CD4-positive, alpha-beta T cell treated with Interleukin-12 subunit alpha and Interleukin-12 subunit beta, for 1 hour (primary cell): ENCODE data around the gene ALX4.

Experiments used
- DNase-seq: peaks from one replicate; pipeline ENCODE4 v3.0.0-alpha.2; 2020

ALX4 gene

GRCh38 chr11:44264761-44265160 lies 45.2 kb downstream of the ALX4 start:
- DNase-seq: no peak

GRCh38 chr11:44264438-44264749 lies 45.5 kb downstream of the ALX4 start:
- no peak for DNase-seq

GRCh38 chr11:44263738-44264437 lies 46.1 kb downstream of the ALX4 start:
- no peak for DNase-seq

GRCh38 chr11:44261800-44262591 lies 47.9 kb downstream of the ALX4 start:
- no peak for DNase-seq

- no peak for DNase-seq
Observed at GRCh38 chr11:44260081-44260480, 49.9 kb downstream of the ALX4 start.

- DNase-seq: no peak
Observed at GRCh38 chr11:44258839-44259420, 51.0 kb downstream of the ALX4 start.

- DNase-seq: no peak
Observed at GRCh38 chr11:44258190-44258489, 51.8 kb downstream of the ALX4 start.

- no peak for DNase-seq
Observed at GRCh38 chr11:44257338-44258189, 52.4 kb downstream of the ALX4 start.

GRCh38 chr11:44256673-44257291 lies 53.2 kb downstream of the ALX4 start:
- no peak for DNase-seq

GRCh38 chr11:44255406-44256071 lies 54.4 kb downstream of the ALX4 start:
- no peak for DNase-seq

- DNase-seq: no peak
Observed at GRCh38 chr11:44252999-44253602, 56.8 kb downstream of the ALX4 start.

GRCh38 chr11:44250421-44250820 lies 59.5 kb downstream of the ALX4 start:
- DNase-seq: no peak

GRCh38 chr11:44248109-44248508 lies 61.8 kb downstream of the ALX4 start:
- DNase-seq: no peak

GRCh38 chr11:44247508-44247907 lies 62.4 kb downstream of the ALX4 start:
- DNase-seq: no peak

- no peak for DNase-seq
Observed at GRCh38 chr11:44246726-44247125, 63.2 kb downstream of the ALX4 start.

GRCh38 chr11:44244639-44245310 lies 65.2 kb downstream of the ALX4 start:
- no peak for DNase-seq

GRCh38 chr11:44243595-44244343 lies 66.2 kb downstream of the ALX4 start:
- no peak for DNase-seq

- no peak for DNase-seq
Observed at GRCh38 chr11:44243086-44243485, 66.9 kb downstream of the ALX4 start.

GRCh38 chr11:44241851-44242250 lies 68.1 kb downstream of the ALX4 start:
- DNase-seq: no peak

- no peak for DNase-seq
Observed at GRCh38 chr11:44237156-44237555, 72.8 kb downstream of the ALX4 start.

- no peak for DNase-seq
Observed at GRCh38 chr11:44236296-44236695, 73.6 kb downstream of the ALX4 start.
